SK-N-SH (cell line): ENCODE results near the gene RGS4. TPM values are rescaled to one million over a fixed set of nuclear protein-coding genes. Genes with fewer than 3 reads are reported as not detected.
A peak's percentile ranks its signal among the peaks of the same experiment; 100 is the strongest.

Experiments used
- CTCF ChIA-PET: fragments of 300-600, 350-600 bp; formaldehyde crosslinking; extraction: SDS; loops from one replicate; lab custom pipeline; 2021; lab: Yijun Ruan, JAX
- POLR2A ChIA-PET: fragments of 350-600 bp; sonication (Branson Sonifier 250); formaldehyde crosslinking; extraction: SDS; loops from one replicate; lab custom pipeline; 2020; ENCODE audit warnings: antibody characterized with exemption, inconsistent platforms; lab: Yijun Ruan, JAX
- DNase-seq: peaks from one replicate; pipeline ENCODE4 v3.0.0; 2012
- H2AFZ ChIP-seq: fragments of 200-600 bp; sonication (generic); 2 replicates; pipeline ENCODE4 v1.8.1; 2016; ENCODE audit warnings: antibody characterized with exemption, mild to moderate bottlenecking, low read depth
- H3F3A ChIP-seq: fragments of 200-600 bp; sonication (generic); replicated peaks from 2 replicates; pipeline ENCODE3; 2016; ENCODE audit warnings: antibody characterized with exemption, mild to moderate bottlenecking; ENCODE audit not compliant: insufficient read depth
- H3K27ac ChIP-seq, 2 experiments: fragments of 200-500 bp in 1 of 2; fragments of 200-600 bp in 1 of 2; sonication (Bioruptor generic) in 1 of 2; sonication (generic), shearing (Covaris generic) in 1 of 2; 2 replicates each; pipeline versions ENCODE4 v1.5.1 to v1.6.1; 2014 to 2016; ENCODE audit warnings: low read depth in 2 of 2, inconsistent platforms in 1 of 2, low read length in 1 of 2, mild to moderate bottlenecking in 1 of 2, mixed read lengths in 1 of 2
- H3K27me3 ChIP-seq: fragments of 200-600 bp; sonication (generic), shearing (Covaris generic); 2 replicates; pipeline ENCODE4 v1.6.1; 2016; ENCODE audit warnings: mixed run types; ENCODE audit not compliant: insufficient read depth
- H3K36me3 ChIP-seq, 2 experiments: fragments of 200-500 bp in 1 of 2; fragments of 200-600 bp in 1 of 2; sonication (Bioruptor generic) in 1 of 2; sonication (generic) in 1 of 2; replicated peaks in 1 of 2; 2 replicates each; pipeline versions ENCODE3 to v1.5.1; 2014 to 2016; ENCODE audit warnings: low read length in 1 of 2, mild to moderate bottlenecking in 1 of 2; ENCODE audit not compliant: insufficient read depth in 2 of 2, control insufficient read depth in 1 of 2
- H3K4me1 ChIP-seq, 2 experiments: fragments of 200-500 bp in 1 of 2; fragments of 200-600 bp in 1 of 2; sonication (Bioruptor generic) in 1 of 2; sonication (generic), shearing (Covaris generic) in 1 of 2; 2 replicates each; pipeline versions ENCODE4 v1.5.1 to v1.6.1; 2014 to 2016; ENCODE audit warnings: low read depth in 1 of 2, low read length in 1 of 2, mixed run types in 1 of 2; ENCODE audit not compliant: insufficient read depth in 2 of 2, control insufficient read depth in 1 of 2
- H3K4me2 ChIP-seq: fragments of 200-600 bp; sonication (generic), shearing (Covaris generic); 2 replicates; pipeline ENCODE4 v1.6.1; 2017; ENCODE audit warnings: mixed run types
- H3K4me3 ChIP-seq, 2 experiments: fragments of 200-500 bp in 1 of 2; fragments of 200-600 bp in 1 of 2; sonication (Bioruptor generic) in 1 of 2; sonication (generic), shearing (Covaris generic) in 1 of 2; 2 replicates each; pipeline versions ENCODE4 v1.5.1 to v1.8.1; 2014 to 2016; ENCODE audit warnings: low read depth in 2 of 2, inconsistent platforms in 1 of 2, low read length in 1 of 2, mild to moderate bottlenecking in 1 of 2, mixed read lengths in 1 of 2, moderate library complexity in 1 of 2
- H3K79me2 ChIP-seq: fragments of 200-600 bp; sonication (generic); 2 replicates; pipeline ENCODE4 v1.8.1; 2017; ENCODE audit warnings: mild to moderate bottlenecking; ENCODE audit not compliant: insufficient read depth
- H3K9ac ChIP-seq: fragments of 200-600 bp; sonication (generic); 2 replicates; pipeline ENCODE4 v1.6.1; 2017; ENCODE audit warnings: mixed run types
- H3K9me2 ChIP-seq: fragments of 200-600 bp; sonication (generic); 2 replicates; pipeline ENCODE4 v1.6.1; 2017; ENCODE audit warnings: mixed run types
- H3K9me3 ChIP-seq: fragments of 200-600 bp; sonication (generic); 2 replicates; pipeline ENCODE4 v1.6.1; 2017; ENCODE audit warnings: mixed run types, mild to moderate bottlenecking, moderate library complexity
- H4K20me1 ChIP-seq: fragments of 200-600 bp; sonication (generic); 2 replicates; pipeline ENCODE4 v1.6.1; 2017; ENCODE audit warnings: mild to moderate bottlenecking, mixed run types; ENCODE audit not compliant: insufficient read depth
- CHD2 ChIP-seq: fragments of 150-350 bp; IDR thresholded peaks from 2 replicates; pipeline ENCODE4 v1.6.1; 2018; ENCODE audit warnings: low read length; ENCODE audit not compliant: partially characterized antibody
- ELF1 ChIP-seq: IDR thresholded peaks from 2 replicates; pipeline ENCODE4 v1.4.0; 2012
- EP300 ChIP-seq, 2 experiments: IDR thresholded peaks; 2 replicates each; pipeline versions ENCODE4 v1.4.0 to v1.6.1; 2012; ENCODE audit warnings: borderline replicate concordance in 1 of 2, low read depth in 1 of 2, low read length in 1 of 2
- FOSL2 ChIP-seq: IDR thresholded peaks from 2 replicates; pipeline ENCODE4 v1.4.0; 2012; ENCODE audit warnings: low read depth, mild to moderate bottlenecking, moderate library complexity, borderline replicate concordance
- FOXJ3 ChIP-seq: sonication (generic); formaldehyde crosslinking; IDR thresholded peaks from 2 replicates; pipeline ENCODE4 v1.5.1; 2020; ENCODE audit warnings: mild to moderate bottlenecking, missing genetic modification reagents
- GATA2 ChIP-seq: sonication (generic); formaldehyde crosslinking; IDR thresholded peaks from 2 replicates; pipeline ENCODE4 v1.5.0; 2020; ENCODE audit warnings: mild to moderate bottlenecking, missing genetic modification reagents
- IRF3 ChIP-seq: fragments of 150-350 bp; IDR thresholded peaks from 2 replicates; pipeline ENCODE4 v1.6.1; 2016; ENCODE audit warnings: mild to moderate bottlenecking, low read depth, low read length
- JUND ChIP-seq: IDR thresholded peaks from 2 replicates; pipeline ENCODE4 v1.4.0; 2012
- MAX ChIP-seq: IDR thresholded peaks from 2 replicates; pipeline ENCODE4 v1.4.0; 2012; ENCODE audit warnings: low read depth
- MXI1 ChIP-seq: IDR thresholded peaks from 2 replicates; pipeline ENCODE4 v1.6.1; 2012; ENCODE audit warnings: mild to moderate bottlenecking, low read depth, low read length, improper control_type of control experiment
- NRF1 ChIP-seq: IDR thresholded peaks from 2 replicates; pipeline ENCODE4 v1.6.1; 2012; ENCODE audit warnings: low read depth, mild to moderate bottlenecking, low read length
- RAD21 ChIP-seq: IDR thresholded peaks from 2 replicates; pipeline ENCODE4 v1.6.1; 2012; ENCODE audit warnings: mild to moderate bottlenecking, low read length
- RCOR1 ChIP-seq: fragments of 150-350 bp; IDR thresholded peaks from 2 replicates; pipeline ENCODE4 v1.6.1; 2017; ENCODE audit warnings: antibody characterized with exemption, low read length
- REST ChIP-seq: IDR thresholded peaks from 2 replicates; pipeline ENCODE4 v1.6.1; 2012; ENCODE audit warnings: mild to moderate bottlenecking, low read depth, low read length, moderate library complexity
- TCF12 ChIP-seq: IDR thresholded peaks from 2 replicates; pipeline ENCODE4 v1.4.0; 2012
- TEAD4 ChIP-seq: IDR thresholded peaks from 2 replicates; pipeline ENCODE4 v1.4.0; 2012; ENCODE audit warnings: mild to moderate bottlenecking, borderline replicate concordance; ENCODE audit not compliant: insufficient read depth
- USF1 ChIP-seq: IDR thresholded peaks from 2 replicates; pipeline ENCODE4 v1.4.0; 2012; ENCODE audit warnings: low read depth, borderline replicate concordance
- YY1 ChIP-seq: IDR thresholded peaks from 2 replicates; pipeline ENCODE4 v1.4.0; 2012; ENCODE audit warnings: low read depth, mild to moderate bottlenecking
- ZBTB33 ChIP-seq: IDR thresholded peaks from 2 replicates; pipeline ENCODE4 v1.4.0; 2012; ENCODE audit warnings: low read depth, borderline replicate concordance
- polyA plus RNA-seq, 3 experiments: library from polyadenylated mRNA; depleted of rRNA; stranded (reverse); fragments of >200 nt; gene quantifications; 2 replicates each; pipeline ENCODE4 v1.2.3, GENCODE V29; 2012

RGS4 gene
- polyA plus RNA-seq, 1 of the 3 experiments (the other 2 are of a cell fraction): 124 TPM

- Histone ChIP-seq H3F3A (no peaks in the 10 kb centered on the region), H3K4me1 (peaks cover 9 to 12% of the 10 kb centered on the region in 2 experiments; a peak in 3 of 4 replicates), H3K9me2 (no peaks in the 10 kb centered on the region), H3K36me3 (no peaks in the 10 kb centered on the region), H3K9ac (no peak overlapping the region), H4K20me1 (no peaks in the 10 kb centered on the region), H3K9me3 (no peaks in the 10 kb centered on the region), H2AFZ (no peak overlapping the region), H3K4me3 (no peak overlapping the region), H3K27ac (peak overlapping the region; percentile 16 to 88; a peak in 3 of 4 replicates), H3K4me2 (no peak overlapping the region), H3K27me3 (no peaks in the 10 kb centered on the region), H3K79me2 (no peaks in the 10 kb centered on the region)
- TF ChIP-seq RAD21 (no peak), EP300 (IDR thresholded peaks at IDR 0.05; ENCODE audit: borderline replicate concordance in 1 of 2, low read depth in 1 of 2, low read length in 1 of 2) (peak in 1 of 2 experiments; percentile 93; a peak in 2 of 4 replicates), IRF3 (no peak), CHD2 (peak; percentile 54), GATA2 (peak; percentile 96), USF1 (no peak), TCF12 (peak; percentile 39; the same call in 1 of the 2 replicates), JUND (no peak), TEAD4 (no peak), RCOR1 (peak; percentile 74; the same call in 1 of the 2 replicates), REST (no peak), NRF1 (no peak), MXI1 (peak; percentile 53; the same call in 1 of the 2 replicates), FOSL2 (no peak), MAX (no peak), ZBTB33 (no peak), YY1 (no peak), ELF1 (no peak), FOXJ3 (CRISPR knock-in tag) (peak; percentile 83)
- DNase-seq: no peak
- ChIA-PET POLR2A (interaction anchor here (0.8 to 1.5 kb wide), 8 partner anchors 20 to 238 kb away, joined by 3 to 8 read pairs (median 4); partner anchors contain the start of gene RGS4), CTCF (interaction anchor here (0.9 to 1.8 kb wide), 5 partner anchors 25 to 241 kb away, joined by 3 to 5 read pairs (median 4); no protein-coding TSS in a partner anchor)
These were observed 50.5 kb downstream of the RGS4 start for GRCh38 chr1:163119707-163120106.
